ENCODE results near the gene P4HA2. TPM values are rescaled to one million over a fixed set of nuclear protein-coding genes. Genes with fewer than 3 reads are reported as not detected.

P4HA2 gene
- total and polyA plus RNA-seq, 2 experiments from 2014 or later, result 5.9 to 8.0 TPM

- H3K36me3 ChIP-seq (ENCODE audit: insufficient read depth), result no peaks in the 10 kb centered on the region
- no peaks in the 10 kb centered on the region for H3K79me2 ChIP-seq (replicated peaks; ENCODE audit: insufficient read depth)
- H3K4me3 ChIP-seq, result peak overlapping the region; percentile 80
- peak overlapping the region; percentile 93 for H3K4me2 ChIP-seq
- H3K4me1 Mint-ChIP-seq, result peaks cover 12% of the 10 kb centered on the region; the same call in 2 of the 3 replicates
- ATAC-seq (no peak), DNase-seq (ENCODE audit: low spot score) (no peak)
- no peak overlapping the region for H3K27ac ChIP-seq (ENCODE audit: low read depth)
- H3K27me3 ChIP-seq (ENCODE audit: insufficient read depth), result peaks cover 25% of the 10 kb centered on the region
- H3K27ac Mint-ChIP-seq, result no peak overlapping the region
- peak overlapping the region; percentile 100 for H2AFZ ChIP-seq
- H3K9me2 ChIP-seq (ENCODE audit: insufficient read depth), result no peaks in the 10 kb centered on the region
- no peaks in the 10 kb centered on the region for H3K36me3 Mint-ChIP-seq (ENCODE audit: low read depth)
- no peaks in the 10 kb centered on the region for H4K20me1 ChIP-seq (replicated peaks; ENCODE audit: insufficient read depth)
- H3F3A ChIP-seq (replicated peaks; ENCODE audit: low read depth), result 0 out of 2 replicates have a peak, but pooled peaks cover 3% of the 10 kb centered on the region
- no peaks in the 10 kb centered on the region for H3K4me1 ChIP-seq (ENCODE audit: insufficient read depth)
- TF ChIP-seq ZNF331 (CRISPR knock-in tag; IDR thresholded peaks at IDR 0.05; ENCODE audit: low read depth) (no peak), STAT1 (IDR thresholded peaks at IDR 0.05; ENCODE audit: unreplicated experiment) (no peak), ZNF462 (CRISPR knock-in tag; IDR thresholded peaks at IDR 0.05) (no peak), ZNF114 (CRISPR knock-in tag; IDR thresholded peaks at IDR 0.05) (no peak)
- H3K4me3 Mint-ChIP-seq, result peak overlapping the region; percentile 68
- peaks cover 31% of the 10 kb centered on the region for H3K27me3 Mint-ChIP-seq (ENCODE audit: insufficient read depth, low read depth, poor library complexity)
- no peaks in the 10 kb centered on the region for H3K9me3 Mint-ChIP-seq
Measured at GRCh38 chr5:132227235-132227484, 493 bp downstream of the P4HA2 start.

GRCh38 chr5:132226516-132227234 lies 978 bp downstream of the P4HA2 start:
- H3K27ac Mint-ChIP-seq, result no peak overlapping the region
- Histone ChIP-seq H2AFZ (peak overlapping the region; percentile 100), H3K27me3 (ENCODE audit: insufficient read depth) (peaks cover 25% of the 10 kb centered on the region), H3K36me3 (ENCODE audit: insufficient read depth) (no peaks in the 10 kb centered on the region), H3K79me2 (replicated peaks; ENCODE audit: insufficient read depth) (no peaks in the 10 kb centered on the region), H3K4me1 (ENCODE audit: insufficient read depth) (no peaks in the 10 kb centered on the region), H3K9me2 (ENCODE audit: insufficient read depth) (no peaks in the 10 kb centered on the region), H3F3A (replicated peaks; ENCODE audit: low read depth) (0 out of 2 replicates have a peak, but pooled peaks cover 3% of the 10 kb centered on the region), H3K4me2 (peak overlapping the region; percentile 93), H3K27ac (ENCODE audit: low read depth) (no peak overlapping the region), H3K4me3 (peak overlapping the region; percentile 80), H4K20me1 (replicated peaks; ENCODE audit: insufficient read depth) (no peaks in the 10 kb centered on the region)
- peak; percentile 21 for ATAC-seq
- DNase-seq (ENCODE audit: low spot score), result peak; percentile 35
- H3K27me3 Mint-ChIP-seq (ENCODE audit: insufficient read depth, low read depth, poor library complexity), result peaks cover 28% of the 10 kb centered on the region
- H3K36me3 Mint-ChIP-seq (ENCODE audit: low read depth), result no peaks in the 10 kb centered on the region
- TF ChIP-seq ZNF114 (CRISPR knock-in tag; IDR thresholded peaks at IDR 0.05) (no peak), EZH2 (IDR thresholded peaks at IDR 0.05; ENCODE audit: low read depth, unreplicated experiment) (peak; percentile 42)
- peaks cover 12% of the 10 kb centered on the region; the same call in 2 of the 3 replicates for H3K4me1 Mint-ChIP-seq
- no peaks in the 10 kb centered on the region for H3K9me3 Mint-ChIP-seq
- H3K4me3 Mint-ChIP-seq, result peak overlapping the region; percentile 68

Data from GM23338 (cell line).